Ovary (tissue), 9 donors: ENCODE measurements around the gene NPHP4. TPM values are rescaled to one million over a fixed set of nuclear protein-coding genes. Genes with fewer than 3 reads are reported as not detected.

ENCODE experiments used
- DNase-seq, 5 donors: peaks; one replicate each; pipeline ENCODE4 v3.0.0-alpha.2; 2019 to 2020
- H3K27ac ChIP-seq, 2 donors: fragments of 200-600 bp; one replicate each; pipeline versions ENCODE4 v1.5.1 to v1.8.0; 2019 to 2022
- H3K27me3 ChIP-seq: fragments of 200-600 bp; one replicate; pipeline ENCODE4 v1.8.0; 2022
- H3K36me3 ChIP-seq: fragments of 200-600 bp; sonication (generic); one replicate; pipeline ENCODE4 v1.5.1; 2019
- H3K4me1 ChIP-seq: one replicate; pipeline ENCODE4 v1.8.1; 2013; ENCODE audit warnings: mild to moderate bottlenecking, moderate library complexity; ENCODE audit not compliant: insufficient read depth
- H3K4me3 ChIP-seq: fragments of 200-600 bp; sonication (generic); one replicate; pipeline ENCODE4 v1.5.1; 2017
- H3K9me3 ChIP-seq, 2 donors: fragments of 200-600 bp in 1 of 2; sonication (generic) in 1 of 2; one replicate each; pipeline versions ENCODE4 v1.5.1 to v1.8.1; 2013 to 2019; ENCODE audit warnings: mild to moderate bottlenecking in 1 of 2, moderate library complexity in 1 of 2
- CTCF ChIP-seq, 3 donors: fragments of 450-650 bp in 2 of 3; fragments of 200-600 bp in 1 of 3; IDR thresholded peaks; one replicate each; pipeline versions ENCODE4 v1.5.1 to v1.8.0; 2016 to 2022; ENCODE audit warnings: antibody characterized with exemption in 3 of 3, mild to moderate bottlenecking in 1 of 3
- EP300 ChIP-seq: sonication (generic); formaldehyde crosslinking; IDR thresholded peaks from one replicate; pipeline ENCODE4 v1.6.1; 2017; ENCODE audit warnings: antibody characterized with exemption
- POLR2A ChIP-seq: fragments of 450-650 bp; IDR thresholded peaks from one replicate; pipeline ENCODE4 v1.6.1; 2017; ENCODE audit warnings: antibody characterized with exemption, mild to moderate bottlenecking, moderate library complexity
- WGBS, 3 donors: extraction: QIAGEN DNeasy Blood & Tissue Kit in 1 of 3; methylation state at CpG; one replicate each; pipeline versions ENCODE4 v1.1.5 to v1.1.7; 2013 to 2017; 5-methylcytosine and 5-hydroxymethylcytosine counted together
- intact Hi-C, 4 donors: fragments of 100-400 bp; cut with DNase I; formaldehyde crosslinking; loops; one replicate each; pipeline versions ENCODE4 v1.11.0 to v1.15.1; 2022 to 2023
- polyA plus RNA-seq, 2 donors: library from polyadenylated mRNA; stranded (reverse); fragments of 200-250 nt in 1 of 2; fragments of 350-450 nt in 1 of 2; fragmentation: Illumina TruSeq in 1 of 2; extraction: RNeasy Lipid Tissue Mini Kit (QIAGEN cat#74804) in 1 of 2; gene quantifications; one replicate each; pipeline ENCODE4 v1.2.3, GENCODE V29; 2013 to 2014
- total RNA-seq, 7 donors: library from RNA; depleted of rRNA in 2 of 7; stranded (reverse); fragments of >200 nt in 2 of 7; fragmentation: NEBNext Ultra II Directional in 3 of 7; extraction: Animal tissue kit (Norgen Biotek cat#: 25700) in 3 of 7; gene quantifications; one replicate each; pipeline versions ENCODE4 v1.1.0 to v1.2.4, GENCODE V29; 2016 to 2023
- donor health status: DM: no; HTN: no; CAD: no; lungs with moderate emphysema.
- donor health status: DM: no; HTN: no; CAD: no.
- donor health status: Bipolar disorder and iron deficiency.
- donor health status: DM: yes; HTN: yes; CAD: no.
- donor health status: DM: no; HTN: no; CAD: no.
- donor health status: DM: yes; HTN: yes; CAD: no.

The NPHP4 gene
- total and polyA plus RNA-seq, 9 donors = 1.5 to 20.8 (median 10.7) TPM

- no peak overlapping the region for H3K4me3 ChIP-seq
- H3K9me3 ChIP-seq = no peaks in the 10 kb centered on the region
- no peaks in the 10 kb centered on the region for H3K27me3 ChIP-seq
- TF ChIP-seq CTCF (IDR thresholded peaks at IDR 0.05) (no peak), EP300 (no peak), POLR2A (no peak)
- intact Hi-C loops = no loop called here
- no peaks in the 10 kb centered on the region for H3K36me3 ChIP-seq
- WGBS, 3 donors = 71 to 83% (median 79%) methylated on average over 19 of the region's 19 CpGs
- H3K27ac ChIP-seq = no peak overlapping the region
- no peaks in the 10 kb centered on the region for H3K4me1 ChIP-seq
- no peak for DNase-seq
Measured at GRCh38 chr1:6014130-6014999, 22.1 kb upstream of the NPHP4 start.

DNA sequence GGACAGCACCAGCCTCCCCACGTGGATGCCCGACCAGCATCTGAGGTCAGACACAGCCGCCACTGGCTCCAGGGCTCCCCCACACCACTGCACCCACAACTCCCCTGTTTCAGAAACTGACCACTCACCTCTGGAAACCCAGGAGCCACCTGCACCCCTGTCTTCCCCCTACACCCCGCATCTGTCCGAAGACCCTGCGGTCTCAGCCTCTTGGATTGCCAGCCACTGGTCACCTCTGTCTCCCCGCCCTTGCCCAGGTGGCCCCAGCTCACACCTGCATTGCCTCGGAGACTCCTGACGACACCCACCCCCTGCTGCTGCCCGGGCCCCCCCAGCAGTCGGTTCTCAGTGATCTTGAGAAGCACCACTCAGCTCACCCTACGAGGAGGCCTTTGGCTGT, 21.3 kb upstream of the NPHP4 start:
- TF ChIP-seq POLR2A = no peak
- no peaks in the 10 kb centered on the region for H3K9me3 ChIP-seq
- no peak for DNase-seq
- H3K4me1 ChIP-seq = no peaks in the 10 kb centered on the region
- no peaks in the 10 kb centered on the region for H3K36me3 ChIP-seq
- H3K4me3 ChIP-seq = no peak overlapping the region
- H3K27me3 ChIP-seq = no peaks in the 10 kb centered on the region
- intact Hi-C loops = no loop called here
- 82 to 92% (median 90%) methylated on average over 12 of the region's 12 CpGs for WGBS, 3 donors
- no peak overlapping the region for H3K27ac ChIP-seq

GRCh38 chr1:6012529-6013318, 20.5 kb upstream of the NPHP4 start:
- intact Hi-C loops = no loop called here
- no peak for TF ChIP-seq POLR2A
- TF ChIP-seq EP300 = no peak
- TF ChIP-seq CTCF (IDR thresholded peaks at IDR 0.05) = no peak

GRCh38 chr1:6011946-6012258, 19.7 kb upstream of the NPHP4 start:
- no peak for DNase-seq
- TF ChIP-seq CTCF (IDR thresholded peaks at IDR 0.05) = no peak
- TF ChIP-seq POLR2A = no peak
- TF ChIP-seq EP300 = no peak
- 75 to 97% (median 93%) methylated on average over 3 of the region's 3 CpGs for WGBS, 3 donors
- Histone ChIP-seq H3K27me3 (no peaks in the 10 kb centered on the region), H3K4me1 (no peaks in the 10 kb centered on the region), H3K27ac (no peak overlapping the region), H3K9me3 (no peaks in the 10 kb centered on the region), H3K36me3 (no peaks in the 10 kb centered on the region), H3K4me3 (no peak overlapping the region)
- intact Hi-C loops = no loop called here

More at GRCh38 chr1:6012529-6013318, 20.5 kb upstream of the NPHP4 start:
- H3K9me3 ChIP-seq = no peaks in the 10 kb centered on the region
- DNase-seq = no peak
- H3K27ac ChIP-seq = no peak overlapping the region
- no peaks in the 10 kb centered on the region for H3K4me1 ChIP-seq
- no peak overlapping the region for H3K4me3 ChIP-seq
- 88 to 90% (median 89%) methylated on average over 17 of the region's 17 CpGs for WGBS, 3 donors
- H3K36me3 ChIP-seq = no peaks in the 10 kb centered on the region
- no peaks in the 10 kb centered on the region for H3K27me3 ChIP-seq
